ENCODE measurements around the gene TRIOBP. TPM values are rescaled to one million over a fixed set of nuclear protein-coding genes. Genes with fewer than 3 reads are reported as not detected.
A peak's percentile ranks its signal among the peaks of the same experiment; 100 is the strongest.

The TRIOBP gene
- total and polyA plus RNA-seq, 2 of the 4 experiments (the other 2 are of a cell fraction) = 46.4 to 69.8 TPM

GRCh38 chr22:37674248-37674647 lies 22.6 kb upstream of the TRIOBP start:
- Histone ChIP-seq H4K20me1 (ENCODE audit: insufficient read depth, low read length) (peaks cover 43% of the 10 kb centered on the region), H2AFZ (replicated peaks; ENCODE audit: low read length, poor library complexity) (no peak overlapping the region), H2BK20ac (ENCODE audit: low read depth, low read length) (peak overlapping the region; percentile 61), H3K18ac (ENCODE audit: low read depth, low read length) (peak overlapping the region; percentile 53; the same call in 1 of the 2 replicates), H3K56ac (ENCODE audit: extremely low read depth, insufficient read depth, low read length) (no peak overlapping the region; the same call in 1 of the 2 replicates), H3K14ac (replicated peaks; ENCODE audit: low read depth, low read length) (peak overlapping the region; percentile 91), H3K79me1 (ENCODE audit: low read depth in 1 of 2, low read length in 2 of 2) (peaks cover 9 to 65% of the 10 kb centered on the region in 2 experiments; a peak in 3 of 4 replicates), H3K9ac (ENCODE audit: low read depth, low read length) (peak overlapping the region; percentile 16; the same call in 1 of the 2 replicates), H4K8ac (ENCODE audit: low read depth in 2 of 2, low read length in 2 of 2) (peak overlapping the region; percentile 66 to 75), H2BK15ac (ENCODE audit: low read depth, low read length) (peak overlapping the region; percentile 89; the same call in 2 of the 3 replicates), H3K27me3 (ENCODE audit: control insufficient read depth, insufficient read depth, low read length) (no peaks in the 10 kb centered on the region), H3K9me3 (ENCODE audit: control insufficient read depth, insufficient read depth, low read length) (no peaks in the 10 kb centered on the region), H2BK5ac (ENCODE audit: low read depth, low read length, poor library complexity, severe bottlenecking) (peak overlapping the region; percentile 66), H4K91ac (ENCODE audit: insufficient read depth, low read depth, low read length) (peak overlapping the region; percentile 90), H2AK9ac (replicated peaks; ENCODE audit: low read depth, low read length, poor library complexity) (peak overlapping the region; percentile 92), H3K4me1 (ENCODE audit: control insufficient read depth, insufficient read depth, low read length) (peaks cover 11% of the 10 kb centered on the region), H3K9me1 (ENCODE audit: insufficient read depth, low read length) (no peaks in the 10 kb centered on the region; the same call in 1 of the 2 replicates), H3K23ac (ENCODE audit: low read depth, low read length) (peak overlapping the region; percentile 38; the same call in 1 of the 2 replicates), H3K27ac (ENCODE audit: insufficient read depth, low read length) (peak overlapping the region; percentile 84), H3K4me2 (ENCODE audit: low read depth, low read length) (no peak overlapping the region), H3K4me3 (ENCODE audit: insufficient read depth, low read depth, low read length) (no peak overlapping the region), H3K4ac (ENCODE audit: low read depth, low read length) (peak overlapping the region; percentile 90), H2BK120ac (ENCODE audit: low read depth, low read length) (peak overlapping the region; percentile 44), H2AK5ac (ENCODE audit: low read depth, low read length) (peak overlapping the region; percentile 47), H3K36me3 (ENCODE audit: control insufficient read depth, insufficient read depth, low read length) (peaks cover 20% of the 10 kb centered on the region), H4K5ac (ENCODE audit: low read depth, low read length) (peak overlapping the region; percentile 91)
- TF ChIP-seq CTCF (conservative IDR thresholded peaks at IDR 0.05; ENCODE audit: low read depth, low read length) (no peak), CEBPB (IDR thresholded peaks at IDR 0.05; ENCODE audit: low read depth, low read length) (no peak), NFE2L2 (IDR thresholded peaks at IDR 0.05; ENCODE audit: low read depth, low read length) (no peak), MAZ (IDR thresholded peaks at IDR 0.05; ENCODE audit: borderline replicate concordance, low read depth, low read length) (no peak), POLR2A (IDR thresholded peaks at IDR 0.05; ENCODE audit: low read depth, low read length) (no peak)
- POLR2A ChIA-PET (ENCODE audit: unreplicated experiment) = no interaction called here
- no peak for ATAC-seq (ENCODE audit: low read depth)
- BruUV-seq (replicated peaks) = no TSS peak
- dilution Hi-C loops (cut with HindIII; ENCODE audit: low sequenced_read_pairs, unreplicated experiment) (no loop called here), intact Hi-C loops (cut with micrococcal nuclease) (no loop called here), in situ Hi-C loops (cut with MboI; ENCODE audit: low sequenced_read_pairs) (no loop called here)
- WGBS, 2 experiments (ENCODE audit: extremely low coverage in 2 of 2, insufficient read length in 1 of 2) = no CpG with 5 or more reads among the region's 12 CpGs
- no peak for DNase-seq
- CTCF ChIA-PET = no interaction called here

Measured in IMR-90 (cell line).